K562 (cell line): ENCODE data around the gene PRDM2. TPM values are rescaled to one million over a fixed set of nuclear protein-coding genes. Genes with fewer than 3 reads are reported as not detected.

Source experiments
- ATAC-seq: fragments of 200-7000 bp; cut with Tn5 transposase; 3 replicates; pipeline ENCODE4 v1.9.1; 2020; ENCODE audit warnings: moderate library complexity
- BruUV-seq: library from RNA; stranded (reverse); fragments of 400-500 nt; replicated peaks from 2 replicates; lab custom pipeline; 2021; lab: Mats Ljungman, UMichigan
- CTCF ChIA-PET: fragments of 300-600 bp; formaldehyde crosslinking; extraction: SDS; loops from one replicate; lab custom pipeline; 2021; ENCODE audit warnings: low intra/inter-chr PET ratio; lab: Yijun Ruan, JAX
- POLR2A ChIA-PET: fragments of 300-600, 350-650 bp; sonication (Branson Sonifier 250); formaldehyde crosslinking; extraction: SDS; loops from one replicate; lab custom pipeline; 2021; ENCODE audit warnings: antibody characterized with exemption, inconsistent platforms; lab: Yijun Ruan, JAX
- DNase-seq, 4 experiments: peaks; one replicate each; pipeline versions ENCODE4 v3.0.0 to v3.0.0-alpha.2; 2011 to 2018; ENCODE audit warnings: low spot score in 3 of 4, mixed read lengths in 3 of 4; ENCODE audit errors: extremely low read depth in 1 of 4
- FAIRE-seq: peaks from 2 replicates; lab custom pipeline; 2011; peaks lifted over from hg19 to GRCh38; lab: Jason Lieb, UNC
- H2AFZ ChIP-seq: 2 replicates; pipeline ENCODE4 v1.6.0; 2011; ENCODE audit warnings: low read depth, low read length, control low read depth, inconsistent platforms
- H3K27ac ChIP-seq: fragments of 200-600 bp; 3 replicates; pipeline ENCODE4 v1.8.0; 2011; ENCODE audit warnings: low read depth, mild to moderate bottlenecking, control low read depth, inconsistent platforms, low read length, moderate library complexity, mixed read lengths; ENCODE audit errors: extremely low read depth
- H3K27me3 ChIP-seq, 2 experiments: fragments of 300-600 bp in 1 of 2; 2 replicates in 1 of 2; 3 replicates in 1 of 2; pipeline versions ENCODE4 v1.6.0 to v1.8.0; 2011; ENCODE audit warnings: inconsistent platforms in 2 of 2, low read length in 2 of 2, mild to moderate bottlenecking in 1 of 2, mixed read lengths in 1 of 2, moderate library complexity in 1 of 2; ENCODE audit not compliant: control insufficient read depth in 2 of 2, insufficient read depth in 2 of 2
- H3K36me3 ChIP-seq: fragments of 300-600 bp; 3 replicates; pipeline ENCODE4 v1.8.0; 2011; ENCODE audit warnings: mild to moderate bottlenecking, low read length, inconsistent platforms; ENCODE audit not compliant: control insufficient read depth, insufficient read depth
- H3K4me1 ChIP-seq, 2 experiments: fragments of 200-600 bp in 1 of 2; replicated peaks in 1 of 2; 2 replicates in 1 of 2; 3 replicates in 1 of 2; pipeline versions ENCODE4 v1.5.1 to v1.8.0; 2011; ENCODE audit warnings: inconsistent platforms in 2 of 2, low read length in 2 of 2, mild to moderate bottlenecking in 1 of 2, mixed read lengths in 1 of 2, moderate library complexity in 1 of 2; ENCODE audit not compliant: control insufficient read depth in 2 of 2, insufficient read depth in 2 of 2
- H3K4me2 ChIP-seq: 2 replicates; pipeline ENCODE4 v1.6.1; 2011; ENCODE audit warnings: low read length, control low read depth, inconsistent platforms, mixed read lengths; ENCODE audit not compliant: insufficient read depth
- H3K4me3 ChIP-seq: fragments of 200-600 bp; sonication (generic), shearing (Covaris generic); 2 replicates; pipeline ENCODE4 v1.5.1; 2016; ENCODE audit warnings: control low read depth, inconsistent platforms
- H3K79me2 ChIP-seq: fragments of 200-600 bp; 3 replicates; pipeline ENCODE4 v1.8.0; 2011; ENCODE audit warnings: low read length, inconsistent platforms; ENCODE audit not compliant: control insufficient read depth, insufficient read depth
- H3K9ac ChIP-seq, 2 experiments: 2 replicates each; pipeline versions ENCODE4 v1.6.0 to v1.6.1; 2011; ENCODE audit warnings: low read depth in 2 of 2, low read length in 2 of 2, control low read depth in 1 of 2, inconsistent platforms in 1 of 2, mild to moderate bottlenecking in 1 of 2, mixed read lengths in 1 of 2; ENCODE audit not compliant: insufficient read depth in 1 of 2
- H3K9me1 ChIP-seq: one replicate; pipeline ENCODE4 v1.6.0; 2011; ENCODE audit warnings: inconsistent platforms, mild to moderate bottlenecking, low read length, moderate library complexity; ENCODE audit not compliant: control insufficient read depth, insufficient read depth
- H3K9me3 ChIP-seq: replicated peaks from 2 replicates; pipeline ENCODE4 v1.5.1; 2011; ENCODE audit warnings: low read depth, low read length, inconsistent platforms; ENCODE audit not compliant: control insufficient read depth, insufficient read depth
- H4K20me1 ChIP-seq: replicated peaks from 2 replicates; pipeline ENCODE4 v1.6.1; 2011; ENCODE audit warnings: low read length, inconsistent platforms, mixed read lengths; ENCODE audit not compliant: control insufficient read depth, insufficient read depth
- KAT2B ChIP-seq: IDR thresholded peaks from one replicate; pipeline ENCODE4 v1.6.1; 2012; ENCODE audit warnings: low read depth, mild to moderate bottlenecking, control low read depth, inconsistent platforms, low read length, moderate library complexity
- KDM1A ChIP-seq, 2 experiments: fragments of 450-650 bp; IDR thresholded peaks; 2 replicates each; pipeline ENCODE4 v1.6.1; 2016; ENCODE audit warnings: mild to moderate bottlenecking in 2 of 2
- NCOA4 ChIP-seq: fragments of 450-650 bp; IDR thresholded peaks from 2 replicates; pipeline ENCODE4 v1.6.1; 2018; ENCODE audit warnings: mild to moderate bottlenecking; ENCODE audit not compliant: partially characterized antibody
- REST ChIP-seq, 2 experiments: fragments of 450-650 bp; formaldehyde crosslinking in 1 of 2; IDR thresholded peaks; 2 replicates each; pipeline versions ENCODE4 v1.4.0 to v1.6.1; 2014 to 2020; ENCODE audit warnings: mild to moderate bottlenecking in 2 of 2, borderline replicate concordance in 1 of 2, low read depth in 1 of 2
- ZBTB33 ChIP-seq: sonication (generic); formaldehyde crosslinking; IDR thresholded peaks from 2 replicates; pipeline ENCODE4 v1.8.1; 2023; ENCODE audit warnings: mild to moderate bottlenecking, missing genetic modification reagents
- ZNF444 ChIP-seq: fragments of 250-450 bp; sonication (Bioruptor Pico); IDR thresholded peaks from 2 replicates; pipeline ENCODE4 v1.4.0; 2020; ENCODE audit warnings: mild to moderate bottlenecking, moderate library complexity
- WGBS: fragments of 100-300 bp; shearing (Covaris generic); methylation state at CpG from one replicate; pipeline ENCODE4 v1.1.6; 2016; ENCODE audit warnings: low coverage, mixed read lengths; ENCODE audit not compliant: insufficient coverage; ENCODE audit errors: missing lambda C conversion rate; 5-methylcytosine and 5-hydroxymethylcytosine counted together
- in situ Hi-C: fragments of 300-500 bp; cut with MboI; formaldehyde crosslinking; loops from 4 replicates; pipeline ENCODE4 v1.15.0; 2018; ENCODE audit warnings: inconsistent platforms, mixed read lengths
- intact Hi-C: fragments of 100-400 bp; cut with micrococcal nuclease; formaldehyde crosslinking; loops from 2 replicates; pipeline ENCODE4 v1.14.2; 2022
- polyA plus RNA-seq, 8 experiments: library from polyadenylated mRNA; depleted of rRNA in 4 of 8; stranded (reverse) in 5 of 8; unstranded in 3 of 8; fragments of >200 nt; fragmentation: Nextera tagmentation in 2 of 8; fragmentation: Illumina TruSeq in 1 of 8; extraction: Ambion mirVana in 2 of 8; extraction: Trizol in 1 of 8; gene quantifications; 2 replicates each; pipeline versions ENCODE4 v1.2.1 to v1.2.3, GENCODE V29; 2011 to 2014; ENCODE audit warnings: inconsistent platforms in 1 of 8, missing spikeins in 1 of 8
- total RNA-seq, 7 experiments: library from RNA; depleted of rRNA in 6 of 7; stranded (reverse); fragments of >200 nt in 6 of 7; fragmentation: Illumina TruSeq in 2 of 7; extraction: Trizol in 2 of 7; gene quantifications; 2 replicates each; pipeline versions ENCODE4 v1.2.1 to v1.2.3, GENCODE V29; 2011 to 2021; ENCODE audit warnings: low replicate concordance in 1 of 7

The PRDM2 gene
- total and polyA plus RNA-seq, 9 of the 15 experiments (the other 6 are each of a cell fraction or from before 2014, with no cell fraction given), result 5.4 to 27.6 (median 12.5) TPM

- FAIRE-seq, result no peak
- BruUV-seq, result no TSS peak
- H2AFZ ChIP-seq, result no peak overlapping the region
Observed at GRCh38 chr1:13694886-13695684, 4.9 kb upstream of the PRDM2 start.

More at GRCh38 chr1:13694886-13695684, 4.9 kb upstream of the PRDM2 start:
- Histone ChIP-seq H3K27me3 (peaks cover 12 to 40% of the 10 kb centered on the region in 2 experiments), H3K9me3 (peaks cover 2% of the 10 kb centered on the region; the same call in 1 of the 2 replicates), H3K9me1 (no peaks in the 10 kb centered on the region), H3K27ac (no peak overlapping the region), H3K4me3 (no peak overlapping the region), H4K20me1 (no peaks in the 10 kb centered on the region), H3K9ac (no peak overlapping the region), H3K4me2 (no peak overlapping the region), H3K79me2 (no peaks in the 10 kb centered on the region), H3K36me3 (no peaks in the 10 kb centered on the region), H3K4me1 (peaks cover 0 to 5% of the 10 kb centered on the region in 2 experiments; a peak in 2 of 5 replicates)
- WGBS, result under 1% methylated on average over 21 of the region's 21 CpGs
- no peak for ATAC-seq
- intact Hi-C loops, result no loop called here
- TF ChIP-seq KDM1A (IDR thresholded peaks at IDR 0.05) (no peak), KAT2B (no peak), ZNF444 (CRISPR knock-in tag) (no peak), ZBTB33 (CRISPR knock-in tag) (no peak), NCOA4 (no peak), REST (IDR thresholded peaks at IDR 0.05; ENCODE audit: borderline replicate concordance) (no peak), REST (CRISPR knock-in tag; IDR thresholded peaks at IDR 0.05; ENCODE audit: low read depth) (no peak)
- DNase-seq, result no peak
- CTCF ChIA-PET, result no interaction called here
- POLR2A ChIA-PET, result interaction anchor here (0.7 kb wide), 1 partner anchor 186 kb away, joined by 3 read pairs; no protein-coding TSS in a partner anchor
- in situ Hi-C loops, result no loop called here
